Measurements from ENCODE around the gene PARN. TPM values are rescaled to one million over a fixed set of nuclear protein-coding genes. Genes with fewer than 3 reads are reported as not detected.
"Not testable (repeated sequence)": the region's sequence is repeated elsewhere in the genome, so short reads cannot be mapped to it uniquely, and the experiment has no call there.

PARN gene
- total and polyA plus RNA-seq, 3 donors from 2014 or later: 43.5 to 67.2 (median 47.6) TPM

- TF ChIP-seq POLR2A (IDR thresholded peaks at IDR 0.05): no peak
- TF ChIP-seq CTCF (IDR thresholded peaks at IDR 0.05): no peak
- no peaks in the 10 kb centered on the region for H3K36me3 ChIP-seq (ENCODE audit: low read depth, missing control alignments)
- no peak overlapping the region for H3K4me3 ChIP-seq
- 89 to 98% methylated on average over 1 of the region's 1 CpG for WGBS, 2 donors
- no peak overlapping the region for H3K27ac ChIP-seq
- no peaks in the 10 kb centered on the region for H3K4me1 ChIP-seq
- intact Hi-C loops (cut with DNase I; ENCODE audit: low total_unique reads): no loop called here
- no peaks in the 10 kb centered on the region for H3K27me3 ChIP-seq
- no peak for DNase-seq
- H3K9me3 ChIP-seq: no peaks in the 10 kb centered on the region
Observed at GRCh38 chr16:14576532-14576931, 53.5 kb downstream of the PARN start.

GRCh38 chr16:14576069-14576468 lies 54.0 kb downstream of the PARN start:
- intact Hi-C loops (cut with DNase I; ENCODE audit: low total_unique reads): no loop called here
- 96 to 97% methylated on average over 3 of the region's 3 CpGs for WGBS, 2 donors
- Histone ChIP-seq H3K36me3 (ENCODE audit: low read depth, missing control alignments) (no peaks in the 10 kb centered on the region), H3K27ac (no peak overlapping the region), H3K4me1 (no peaks in the 10 kb centered on the region), H3K27me3 (no peaks in the 10 kb centered on the region), H3K9me3 (no peaks in the 10 kb centered on the region), H3K4me3 (no peak overlapping the region)
- DNase-seq: no peak
- TF ChIP-seq CTCF (IDR thresholded peaks at IDR 0.05) (no peak), POLR2A (IDR thresholded peaks at IDR 0.05) (no peak)

- 86 to 93% methylated on average over 4 of the region's 4 CpGs for WGBS, 2 donors
- intact Hi-C loops (cut with DNase I; ENCODE audit: low total_unique reads): not testable (repeated sequence)
Observed at GRCh38 chr16:14574698-14575415, 55.2 kb downstream of the PARN start.

GRCh38 chr16:14572535-14572934 lies 57.5 kb downstream of the PARN start:
- no peak for TF ChIP-seq POLR2A (IDR thresholded peaks at IDR 0.05)
- no peak for TF ChIP-seq CTCF (IDR thresholded peaks at IDR 0.05)
- H3K27me3 ChIP-seq: no peaks in the 10 kb centered on the region
- 88 to 96% methylated on average over 2 of the region's 2 CpGs for WGBS, 2 donors

More at GRCh38 chr16:14574698-14575415, 55.2 kb downstream of the PARN start:
- H3K27ac ChIP-seq; H3K27me3 ChIP-seq; H3K36me3 ChIP-seq (ENCODE audit: low read depth, missing control alignments); H3K4me3 ChIP-seq; H3K9me3 ChIP-seq; DNase-seq; H3K4me1 ChIP-seq: not testable (repeated sequence)

GRCh38 chr16:14569213-14569612 lies 60.8 kb downstream of the PARN start:
- WGBS, 2 donors: 57 to 81% methylated on average over 4 of the region's 4 CpGs
- Histone ChIP-seq H3K4me3 (no peak overlapping the region), H3K4me1 (peaks cover 19% of the 10 kb centered on the region), H3K36me3 (ENCODE audit: low read depth, missing control alignments) (no peaks in the 10 kb centered on the region), H3K9me3 (no peaks in the 10 kb centered on the region), H3K27ac (peak overlapping the region in 1 of 2 donors; percentile 52), H3K27me3 (no peaks in the 10 kb centered on the region)
- TF ChIP-seq CTCF (IDR thresholded peaks at IDR 0.05): no peak
- TF ChIP-seq POLR2A (IDR thresholded peaks at IDR 0.05): no peak
- intact Hi-C loops (cut with DNase I; ENCODE audit: low total_unique reads): no loop called here
- DNase-seq: no peak

More at GRCh38 chr16:14572535-14572934, 57.5 kb downstream of the PARN start:
- no peak overlapping the region for H3K4me3 ChIP-seq
- H3K27ac ChIP-seq: no peak overlapping the region
- H3K9me3 ChIP-seq: no peaks in the 10 kb centered on the region
- no peak for DNase-seq
- peaks cover 11% of the 10 kb centered on the region for H3K4me1 ChIP-seq
- intact Hi-C loops (cut with DNase I; ENCODE audit: low total_unique reads): no loop called here
- H3K36me3 ChIP-seq (ENCODE audit: low read depth, missing control alignments): no peaks in the 10 kb centered on the region
